PC-3 (cell line): ENCODE measurements around the gene FBN2. TPM values are rescaled to one million over a fixed set of nuclear protein-coding genes. Genes with fewer than 3 reads are reported as not detected.

ENCODE experiments used
- ATAC-seq: fragments of 200-7000 bp; cut with Tn5 transposase; 2 replicates; pipeline ENCODE4 v1.9.1; 2020; ENCODE audit warnings: mild to moderate bottlenecking, moderate library complexity
- BruUV-seq: library from RNA; stranded (reverse); fragments of 400-500 nt; replicated peaks from 2 replicates; lab custom pipeline; 2021; lab: Mats Ljungman, UMichigan
- CTCF ChIA-PET: fragments of 300-600 bp; sonication (Branson Sonifier 250); formaldehyde crosslinking; loops from one replicate; lab custom pipeline; 2022; ENCODE audit warnings: antibody characterized with exemption; lab: Charles Lee
- POLR2A ChIA-PET: fragments of 300-600 bp; sonication (Branson Sonifier 250); formaldehyde crosslinking; loops from one replicate; lab custom pipeline; 2022; ENCODE audit warnings: antibody characterized with exemption; ENCODE audit not compliant: unreplicated experiment; lab: Charles Lee
- DNase-seq: peaks from one replicate; pipeline ENCODE4 v3.0.0-alpha.2; 2015
- H2AFZ ChIP-seq: fragments of 300-600 bp; sonication (generic); 2 replicates; pipeline ENCODE4 v1.6.0; 2016; ENCODE audit warnings: antibody characterized with exemption, low read length
- H3F3A ChIP-seq: fragments of 300-600 bp; sonication (generic); one replicate; pipeline ENCODE4 v1.6.0; 2017; ENCODE audit warnings: antibody characterized with exemption, low read length, control low read depth, mild to moderate bottlenecking; ENCODE audit not compliant: unreplicated experiment
- H3K27ac ChIP-seq: fragments of 300-600 bp; sonication (generic); 2 replicates; pipeline ENCODE4 v1.5.1; 2016; ENCODE audit warnings: mild to moderate bottlenecking, low read length
- H3K27me3 ChIP-seq: fragments of 300-600 bp; sonication (generic); 2 replicates; pipeline ENCODE4 v1.6.1; 2016; ENCODE audit warnings: low read length, mixed read lengths
- H3K36me3 ChIP-seq: fragments of 300-600 bp; sonication (generic); 2 replicates; pipeline ENCODE4 v1.6.1; 2016; ENCODE audit warnings: low read depth, mixed run types, low read length, mixed read lengths
- H3K4me1 ChIP-seq: fragments of 300-600 bp; sonication (generic); 2 replicates; pipeline ENCODE4 v1.5.1; 2016; ENCODE audit warnings: low read length; ENCODE audit not compliant: insufficient read depth
- H3K4me2 ChIP-seq: fragments of 300-600 bp; sonication (generic); 2 replicates; pipeline ENCODE4 v1.6.0; 2016; ENCODE audit warnings: low read length
- H3K4me3 ChIP-seq: fragments of 300-600 bp; sonication (generic); 2 replicates; pipeline ENCODE4 v1.5.1; 2016; ENCODE audit warnings: mild to moderate bottlenecking, low read length, mixed read lengths
- H3K79me2 ChIP-seq: fragments of 300-600 bp; sonication (generic); 2 replicates; pipeline ENCODE4 v1.6.1; 2017; ENCODE audit warnings: low read length, mixed read lengths
- H3K9ac ChIP-seq: fragments of 300-600 bp; sonication (generic); 2 replicates; pipeline ENCODE4 v1.6.0; 2016; ENCODE audit warnings: mild to moderate bottlenecking, low read length
- H3K9me2 ChIP-seq: fragments of 300-600 bp; sonication (generic); replicated peaks from 2 replicates; pipeline ENCODE4 v1.6.1; 2016; ENCODE audit warnings: mixed run types, low read length, mixed read lengths
- H3K9me3 ChIP-seq: fragments of 300-600 bp; sonication (generic); 2 replicates; pipeline ENCODE4 v1.6.1; 2016; ENCODE audit warnings: low read length, mixed read lengths
- H4K20me1 ChIP-seq: fragments of 300-600 bp; sonication (generic); 2 replicates; pipeline ENCODE4 v1.6.1; 2016; ENCODE audit warnings: low read length, mixed read lengths
- EZH2 ChIP-seq: fragments of 300-600 bp; sonication (generic); IDR thresholded peaks from one replicate; pipeline ENCODE4 v1.6.1; 2017; ENCODE audit warnings: antibody characterized with exemption, mild to moderate bottlenecking, low read length; ENCODE audit not compliant: unreplicated experiment
- EZH2phosphoT487 ChIP-seq: fragments of 300-600 bp; sonication (generic); IDR thresholded peaks from 2 replicates; pipeline ENCODE4 v1.6.1; 2018; ENCODE audit warnings: mild to moderate bottlenecking, antibody characterized with exemption, low read length, borderline replicate concordance
- intact Hi-C: fragments of 100-400 bp; cut with micrococcal nuclease; formaldehyde crosslinking; loops from 2 replicates; pipeline ENCODE4 v1.9.0; 2023
- total RNA-seq: library from RNA; depleted of rRNA; stranded (reverse); fragments of >200 nt; gene quantifications from 2 replicates; pipeline ENCODE4 v1.2.3, GENCODE V29; 2014
- TF ChIP-seq, protein P1 (sequence below): fragments of 300-600 bp; sonication (generic); conservative IDR thresholded peaks from 2 replicates; pipeline ENCODE4 v1.5.1; 2017; ENCODE audit warnings: antibody characterized with exemption, low read depth, mild to moderate bottlenecking, low read length

FBN2 gene
- total RNA-seq, 1 experiment from 2014 or later: 45.2 TPM

DNA sequence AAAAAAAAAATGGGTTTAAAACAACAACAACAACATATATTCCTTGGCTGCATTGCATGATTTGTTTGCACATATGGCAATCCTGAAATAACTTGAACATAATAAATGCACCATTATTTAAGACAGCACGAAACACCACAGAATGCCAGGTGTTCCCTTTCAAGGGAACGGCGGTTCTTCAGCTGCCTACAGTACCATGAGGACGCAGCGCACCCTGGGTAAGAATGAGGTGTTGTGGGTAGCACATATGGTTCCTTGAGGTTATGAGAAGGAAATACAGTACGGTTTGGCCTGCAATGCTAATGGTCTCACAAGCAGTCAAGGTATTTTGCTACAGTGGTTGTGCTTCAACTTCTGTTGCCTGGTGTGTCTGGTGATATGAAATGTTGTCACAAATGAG, 279.7 kb downstream of the FBN2 start:
- CTCF ChIA-PET: no interaction called here

DNA sequence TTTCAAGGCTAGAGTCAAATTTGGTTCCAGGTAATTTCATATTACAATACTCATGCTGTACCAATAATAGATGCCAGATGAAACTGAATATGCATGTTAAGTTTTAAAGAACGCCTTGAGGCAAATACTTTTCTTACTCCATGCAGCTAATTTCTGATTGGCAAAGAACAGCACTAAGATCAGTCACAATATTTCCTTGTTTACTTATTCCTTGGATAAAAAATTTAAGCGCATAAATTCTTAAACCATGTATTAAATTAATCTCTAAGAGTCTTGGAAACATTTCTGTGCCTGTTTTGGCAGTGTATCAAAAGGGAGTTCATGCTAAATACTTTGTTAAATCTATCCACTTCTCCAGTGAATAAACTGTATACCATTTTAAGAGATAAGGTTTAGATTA, 281.0 kb downstream of the FBN2 start:
- DNase-seq: no peak
- Histone ChIP-seq H3K79me2 (no peaks in the 10 kb centered on the region), H3K9me3 (no peaks in the 10 kb centered on the region), H3F3A (no peaks in the 10 kb centered on the region), H3K9ac (no peak overlapping the region), H3K4me2 (no peak overlapping the region), H3K9me2 (no peaks in the 10 kb centered on the region), H3K4me1 (no peaks in the 10 kb centered on the region), H2AFZ (no peak overlapping the region), H3K27ac (no peak overlapping the region), H3K4me3 (no peak overlapping the region), H3K36me3 (no peaks in the 10 kb centered on the region), H3K27me3 (no peaks in the 10 kb centered on the region), H4K20me1 (no peaks in the 10 kb centered on the region)
- CTCF ChIA-PET: no interaction called here
- no TSS peak for BruUV-seq
- intact Hi-C loops: no loop called here
- ATAC-seq: no peak
- TF ChIP-seq EZH2phosphoT487 (no peak), EZH2 (no peak)
- TF ChIP-seq, protein P1, sequence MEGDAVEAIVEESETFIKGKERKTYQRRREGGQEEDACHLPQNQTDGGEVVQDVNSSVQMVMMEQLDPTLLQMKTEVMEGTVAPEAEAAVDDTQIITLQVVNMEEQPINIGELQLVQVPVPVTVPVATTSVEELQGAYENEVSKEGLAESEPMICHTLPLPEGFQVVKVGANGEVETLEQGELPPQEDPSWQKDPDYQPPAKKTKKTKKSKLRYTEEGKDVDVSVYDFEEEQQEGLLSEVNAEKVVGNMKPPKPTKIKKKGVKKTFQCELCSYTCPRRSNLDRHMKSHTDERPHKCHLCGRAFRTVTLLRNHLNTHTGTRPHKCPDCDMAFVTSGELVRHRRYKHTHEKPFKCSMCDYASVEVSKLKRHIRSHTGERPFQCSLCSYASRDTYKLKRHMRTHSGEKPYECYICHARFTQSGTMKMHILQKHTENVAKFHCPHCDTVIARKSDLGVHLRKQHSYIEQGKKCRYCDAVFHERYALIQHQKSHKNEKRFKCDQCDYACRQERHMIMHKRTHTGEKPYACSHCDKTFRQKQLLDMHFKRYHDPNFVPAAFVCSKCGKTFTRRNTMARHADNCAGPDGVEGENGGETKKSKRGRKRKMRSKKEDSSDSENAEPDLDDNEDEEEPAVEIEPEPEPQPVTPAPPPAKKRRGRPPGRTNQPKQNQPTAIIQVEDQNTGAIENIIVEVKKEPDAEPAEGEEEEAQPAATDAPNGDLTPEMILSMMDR: no peak
- POLR2A ChIA-PET: no interaction called here

More for the DNA sequence above, 279.7 kb downstream of the FBN2 start:
- H4K20me1 ChIP-seq: no peaks in the 10 kb centered on the region
- no peak overlapping the region for H3K4me2 ChIP-seq
- H3K9me3 ChIP-seq: no peaks in the 10 kb centered on the region
- no peaks in the 10 kb centered on the region for H3K9me2 ChIP-seq
- no peaks in the 10 kb centered on the region for H3K4me1 ChIP-seq
- no peak overlapping the region for H3K27ac ChIP-seq
- H3K36me3 ChIP-seq: no peaks in the 10 kb centered on the region
- H3F3A ChIP-seq: no peaks in the 10 kb centered on the region
- intact Hi-C loops: no loop called here
- H3K27me3 ChIP-seq: no peaks in the 10 kb centered on the region
- H3K79me2 ChIP-seq: no peaks in the 10 kb centered on the region
- H3K9ac ChIP-seq: no peak overlapping the region
- TSS peak; percentile 40 for BruUV-seq
- no peak for DNase-seq
- ATAC-seq: no peak
- no peak overlapping the region for H3K4me3 ChIP-seq
- no peak overlapping the region for H2AFZ ChIP-seq
- POLR2A ChIA-PET: no interaction called here
- TF ChIP-seq, protein P1: no peak
- TF ChIP-seq EZH2 (no peak), EZH2phosphoT487 (no peak)

DNA sequence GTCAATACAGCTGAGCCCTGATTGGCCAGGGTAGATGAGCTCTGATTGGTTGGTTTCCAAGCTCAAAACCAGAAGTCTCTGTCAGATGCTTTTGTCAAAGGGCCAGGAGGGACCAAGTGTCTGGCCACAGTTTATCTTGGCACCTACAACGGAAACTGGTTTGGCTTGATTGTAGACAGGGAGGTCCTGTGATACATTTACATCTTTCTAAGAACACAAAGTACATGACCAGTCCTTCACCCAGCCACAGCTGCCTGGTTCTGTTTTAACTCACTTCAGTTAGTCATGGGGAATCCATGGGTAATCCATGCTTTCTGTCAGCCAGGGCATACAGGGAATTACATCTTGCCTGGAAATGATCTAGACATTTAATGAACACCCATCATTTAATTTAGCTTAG, 283.3 kb downstream of the FBN2 start:
- Histone ChIP-seq H3F3A (no peaks in the 10 kb centered on the region), H3K4me3 (no peak overlapping the region), H3K9me3 (no peaks in the 10 kb centered on the region), H2AFZ (no peak overlapping the region), H3K36me3 (no peaks in the 10 kb centered on the region), H3K4me1 (no peaks in the 10 kb centered on the region), H3K9ac (no peak overlapping the region), H3K27ac (no peak overlapping the region), H3K79me2 (no peaks in the 10 kb centered on the region), H3K27me3 (no peaks in the 10 kb centered on the region), H4K20me1 (no peaks in the 10 kb centered on the region), H3K4me2 (no peak overlapping the region), H3K9me2 (no peaks in the 10 kb centered on the region)
- no TSS peak for BruUV-seq
- TF ChIP-seq, protein P1: no peak
- TF ChIP-seq EZH2 (no peak), EZH2phosphoT487 (no peak)
- DNase-seq (no peak), ATAC-seq (peak; percentile 46)
- POLR2A ChIA-PET: no interaction called here
- intact Hi-C loops: no loop called here
- CTCF ChIA-PET: no interaction called here
